Measurements from ENCODE around the gene RNF5. TPM values are rescaled to one million over a fixed set of nuclear protein-coding genes. Genes with fewer than 3 reads are reported as not detected.
A peak's percentile ranks its signal among the peaks of the same experiment; 100 is the strongest.
"Not testable (repeated sequence)": the region's sequence is repeated elsewhere in the genome, so short reads cannot be mapped to it uniquely, and the experiment has no call there.

The RNF5 gene
- total RNA-seq, 1 experiment from 2014 or later: 114 TPM

- H3K27me3 Mint-ChIP-seq (ENCODE audit: low read depth): peaks cover 13% of the 10 kb centered on the region
- no peak for DNase-seq (ENCODE audit: low spot score)
- no peak overlapping the region for H3K4me3 Mint-ChIP-seq
- H3K4me1 Mint-ChIP-seq: no peaks in the 10 kb centered on the region
- no peaks in the 10 kb centered on the region for H3K36me3 Mint-ChIP-seq
- CTCF ChIA-PET: interaction anchor here (1.2 kb wide), 1 partner anchor 10 kb away, joined by 5 read pairs; no protein-coding TSS in a partner anchor
- no peak overlapping the region for H3K27ac Mint-ChIP-seq
- POLR2A ChIA-PET: interaction anchor here (0.6 kb wide), 1 partner anchor 302 kb away, joined by 3 read pairs; no protein-coding TSS in a partner anchor
- ATAC-seq: no peak
- TF ChIP-seq ZSCAN18 (CRISPR knock-in tag; IDR thresholded peaks at IDR 0.05) (no peak), ZNF671 (CRISPR knock-in tag; IDR thresholded peaks at IDR 0.05) (no peak), HMGXB4 (CRISPR knock-in tag; IDR thresholded peaks at IDR 0.05) (no peak), JUN (CRISPR knock-in tag; IDR thresholded peaks at IDR 0.05) (no peak), AR (CRISPR knock-in tag; IDR thresholded peaks at IDR 0.05) (no peak), ZNF396 (CRISPR knock-in tag; IDR thresholded peaks at IDR 0.05; ENCODE audit: borderline replicate concordance) (no peak), CREB1 (CRISPR knock-in tag; IDR thresholded peaks at IDR 0.05) (no peak), TCF7 (CRISPR knock-in tag; IDR thresholded peaks at IDR 0.05; ENCODE audit: low read depth) (no peak)
- no peaks in the 10 kb centered on the region for H3K9me3 Mint-ChIP-seq
Observed at GRCh38 chr6:32140420-32141046, 37.7 kb upstream of the RNF5 start.

- peaks cover 25% of the 10 kb centered on the region for H3K4me1 Mint-ChIP-seq
- POLR2A ChIA-PET: not testable (repeated sequence)
Observed at GRCh38 chr6:32144238-32144637, 34.0 kb upstream of the RNF5 start.

GRCh38 chr6:32146287-32146686 is 31.9 kb upstream of the RNF5 start:
- no peak for ATAC-seq
- Mint-ChIP-seq H3K4me3 (no peak overlapping the region), H3K36me3 (no peaks in the 10 kb centered on the region), H3K27ac (peak overlapping the region; percentile 3), H3K4me1 (peaks cover 38% of the 10 kb centered on the region), H3K27me3 (ENCODE audit: low read depth) (peaks cover 47% of the 10 kb centered on the region), H3K9me3 (no peaks in the 10 kb centered on the region)
- CTCF ChIA-PET: interaction anchor here (0.9 to 1.1 kb wide), 2 partner anchors 14 to 16 kb away, joined by 3 read pairs; partner anchors contain the start of gene FKBPL
- POLR2A ChIA-PET: interaction anchor here (0.6 to 1.5 kb wide), 4 partner anchors 17 to 98 kb away, joined by 3 to 6 read pairs (median 4); partner anchors contain the start of gene ATF6B
- no peak for DNase-seq (ENCODE audit: low spot score)
- TF ChIP-seq STAT6 (CRISPR knock-in tag; conservative IDR thresholded peaks at IDR 0.05; ENCODE audit: low read depth): no peak
- TF ChIP-seq GABPB1 (CRISPR knock-in tag; IDR thresholded peaks at IDR 0.05): peak; percentile 90

More at GRCh38 chr6:32144238-32144637, 34.0 kb upstream of the RNF5 start:
- peaks cover 33% of the 10 kb centered on the region for H3K27me3 Mint-ChIP-seq (ENCODE audit: low read depth)
- H3K9me3 Mint-ChIP-seq; DNase-seq (ENCODE audit: low spot score); H3K27ac Mint-ChIP-seq; ATAC-seq; H3K36me3 Mint-ChIP-seq; H3K4me3 Mint-ChIP-seq; CTCF ChIA-PET: not testable (repeated sequence)
